GM12891 (cell line): ENCODE data around the gene OR9Q2.
"Not testable (repeated sequence)": the region's sequence is repeated elsewhere in the genome, so short reads cannot be mapped to it uniquely, and the experiment has no call there.

Experiments
- DNase-seq: peaks from one replicate; pipeline ENCODE4 v3.0.0; 2011; ENCODE audit warnings: low spot score; ENCODE audit not compliant: insufficient read length
- FAIRE-seq: peaks from 2 replicates; lab custom pipeline; 2011; peaks lifted over from hg19 to GRCh38; lab: Jason Lieb, UNC
- PAX5 ChIP-seq: IDR thresholded peaks from 2 replicates; pipeline ENCODE4 v1.6.1; 2011; ENCODE audit warnings: low read length, moderate library complexity, mild to moderate bottlenecking; ENCODE audit not compliant: insufficient read depth, severe bottlenecking
- POLR2A ChIP-seq: IDR thresholded peaks from 2 replicates; pipeline ENCODE4 v1.6.1; 2011; ENCODE audit warnings: low read depth, low read length, control low read depth
- POLR2AphosphoS5 ChIP-seq: IDR thresholded peaks from 2 replicates; pipeline ENCODE4 v1.6.1; 2011; ENCODE audit warnings: low read depth, low read length, control low read depth
- POU2F2 ChIP-seq: IDR thresholded peaks from 2 replicates; pipeline ENCODE4 v1.6.1; 2011; ENCODE audit warnings: low read depth, mild to moderate bottlenecking, control low read depth, low read length, moderate library complexity
- SPI1 ChIP-seq: IDR thresholded peaks from 2 replicates; pipeline ENCODE4 v1.6.1; 2011; ENCODE audit warnings: low read depth, low read length, control low read depth
- TAF1 ChIP-seq: IDR thresholded peaks from 2 replicates; pipeline ENCODE4 v1.6.1; 2011; ENCODE audit warnings: low read depth, low read length, control low read depth

The OR9Q2 gene

DNA sequence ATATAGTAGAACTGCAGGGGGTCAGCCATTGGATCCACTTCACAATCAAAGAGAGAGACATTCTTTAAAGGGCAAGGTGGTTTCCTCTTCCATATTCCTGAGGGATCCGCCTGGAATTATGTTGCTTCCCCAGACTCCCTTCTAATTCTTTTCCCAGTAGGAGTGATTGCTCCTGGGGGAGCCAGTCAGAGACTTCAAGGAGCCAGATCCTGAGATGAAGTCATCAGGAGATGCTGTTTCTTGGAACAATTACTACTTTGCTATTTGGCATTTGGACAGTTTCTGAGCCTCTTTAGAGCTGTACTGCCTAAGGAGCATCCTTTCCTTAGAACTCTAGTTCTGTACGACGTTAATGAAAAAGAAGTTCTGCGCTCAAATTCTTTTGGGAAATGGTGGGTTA, 1.9 kb upstream of the OR9Q2 start:
- FAIRE-seq (no peak), DNase-seq (no peak)
- TF ChIP-seq POU2F2 (no peak), TAF1 (no peak), POLR2AphosphoS5 (no peak), POLR2A (no peak), SPI1 (no peak), PAX5 (no peak)

DNA sequence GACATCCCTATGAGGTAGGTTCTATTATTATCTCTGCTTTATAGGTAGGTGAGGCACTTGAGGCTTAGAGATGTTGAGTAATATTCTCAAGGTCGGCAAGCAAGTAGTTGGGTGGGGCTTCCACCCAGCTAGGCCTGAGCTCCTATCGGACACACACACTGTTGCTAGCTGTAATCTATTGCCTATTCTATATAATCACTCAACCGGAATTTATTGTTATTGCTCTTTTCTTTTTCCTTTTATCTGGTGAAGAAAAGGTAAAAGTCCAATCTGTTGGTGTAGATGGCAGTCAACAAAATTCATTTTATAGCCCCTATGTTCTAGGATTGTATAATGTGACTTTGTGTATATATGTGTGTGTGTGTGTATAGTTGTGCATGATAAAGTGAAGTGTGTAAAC, 3.4 kb downstream of the OR9Q2 start:
- TF ChIP-seq POLR2AphosphoS5 (no peak), PAX5 (no peak), SPI1 (no peak), POU2F2 (no peak), TAF1 (no peak), POLR2A (no peak)
- FAIRE-seq (no peak), DNase-seq (no peak)

- FAIRE-seq (no peak), DNase-seq (no peak)
- TF ChIP-seq SPI1 = no peak
- no peak for TF ChIP-seq TAF1
- no peak for TF ChIP-seq POLR2AphosphoS5
- no peak for TF ChIP-seq PAX5
- TF ChIP-seq POU2F2 = no peak
- TF ChIP-seq POLR2A = no peak
Observed at GRCh38 chr11:58193391-58193790, 4.5 kb downstream of the OR9Q2 start.

DNA sequence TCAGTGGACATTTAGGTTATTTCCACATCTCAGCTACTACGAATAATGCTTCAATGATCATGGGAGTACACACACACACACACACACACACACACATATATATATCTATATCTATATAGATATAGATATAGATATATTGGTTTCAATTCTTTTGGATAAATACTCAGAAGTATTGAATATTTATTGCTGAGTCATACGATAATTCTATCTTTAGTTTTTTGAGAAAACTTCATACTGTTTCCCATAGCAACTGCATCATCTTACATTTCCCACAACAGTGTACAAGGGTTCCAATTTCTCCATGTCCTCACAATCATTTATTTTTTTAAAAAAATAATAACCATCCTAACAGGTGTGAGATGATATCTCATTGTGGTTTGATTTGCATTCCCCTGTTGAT, 7.1 kb downstream of the OR9Q2 start:
- no peak for TF ChIP-seq POLR2AphosphoS5
- no peak for TF ChIP-seq POLR2A
- no peak for TF ChIP-seq TAF1
- FAIRE-seq (no peak), DNase-seq (no peak)

DNA sequence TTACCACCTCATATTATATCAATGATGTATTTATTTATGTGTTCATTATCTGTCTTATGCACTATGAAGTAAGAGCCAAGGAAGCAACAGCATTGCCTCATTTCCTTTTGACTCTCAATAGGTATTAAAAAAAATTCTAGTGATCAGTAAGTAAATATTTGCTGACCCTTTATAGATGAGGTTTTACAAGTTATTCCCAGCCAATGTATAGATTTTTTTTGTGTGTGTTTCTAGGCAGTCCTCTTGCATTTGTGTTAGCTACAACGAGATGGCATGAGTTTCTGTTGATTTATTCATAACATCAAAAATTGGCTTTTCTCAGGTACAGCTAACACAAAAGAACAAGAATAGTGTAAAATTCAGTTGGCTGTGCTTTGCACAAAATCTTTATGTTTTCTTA, 10.4 kb downstream of the OR9Q2 start:
- TF ChIP-seq TAF1 (no peak), POU2F2 (no peak), PAX5 (no peak), POLR2A (no peak), SPI1 (no peak), POLR2AphosphoS5 (no peak)
- FAIRE-seq (no peak), DNase-seq (no peak)

GRCh38 chr11:58204042-58204441, 15.2 kb downstream of the OR9Q2 start, which contains the start of gene OR1S2:
OR1S2 (minus strand) TSS chr11:58204142; CDS start chr11:58204142, 0 bp downstream.
- DNase-seq (no peak), FAIRE-seq (no peak)
- no peak for TF ChIP-seq TAF1
- TF ChIP-seq SPI1 = no peak
- TF ChIP-seq PAX5 = no peak
- no peak for TF ChIP-seq POLR2AphosphoS5
- no peak for TF ChIP-seq POLR2A
- no peak for TF ChIP-seq POU2F2

DNA sequence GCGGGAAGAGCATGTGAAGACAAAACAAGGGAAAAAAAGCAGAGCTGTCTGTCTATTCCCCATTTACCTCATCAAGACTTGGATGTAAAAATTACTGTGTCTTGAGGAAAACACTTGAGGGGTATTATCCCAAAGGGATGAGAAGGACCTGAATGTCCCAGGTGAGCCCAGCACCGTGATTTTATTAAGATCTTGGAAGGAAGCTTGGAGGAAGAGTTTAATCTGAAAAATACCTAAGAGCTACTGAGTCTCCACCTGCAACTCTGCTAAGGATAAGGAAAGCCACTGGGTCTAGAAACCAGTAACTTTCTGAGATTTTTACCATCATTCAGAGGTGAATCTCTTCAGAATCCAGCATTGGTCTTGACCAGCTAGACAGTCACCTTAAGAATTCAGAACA, 23.6 kb downstream of the OR9Q2 start, which contains the start of gene OR1S1:
Gene OR1S1, plus strand, starts transcription at position 301 of the 400 bp plus-strand sequence.
- FAIRE-seq, DNase-seq: not testable (repeated sequence)

GRCh38 chr11:58216476-58216875, 27.6 kb downstream of the OR9Q2 start:
- FAIRE-seq (no peak), DNase-seq (no peak)

DNA sequence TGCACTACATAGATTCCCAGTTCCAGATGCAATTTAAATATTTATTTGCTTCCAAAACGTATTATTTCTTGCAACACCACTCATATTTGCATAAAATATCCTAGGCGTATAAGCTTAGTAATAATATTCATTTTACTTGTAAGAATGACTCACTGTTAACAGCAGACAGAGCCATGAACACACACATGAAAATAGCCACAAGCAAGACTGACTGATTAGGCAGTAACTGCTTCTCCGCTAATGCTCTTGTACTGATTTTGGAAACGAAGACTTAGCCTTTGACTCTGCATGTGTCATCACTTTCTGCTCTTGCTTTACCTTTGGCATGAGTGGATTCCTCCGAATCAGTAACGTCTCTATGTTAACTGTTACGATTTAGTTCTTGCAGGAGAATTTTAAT, 33.9 kb downstream of the OR9Q2 start:
- no peak for DNase-seq

More at GRCh38 chr11:58216476-58216875, 27.6 kb downstream of the OR9Q2 start:
- no peak for TF ChIP-seq PAX5
- TF ChIP-seq POLR2AphosphoS5 = no peak

GRCh38 chr11:58227956-58228615, 39.2 kb downstream of the OR9Q2 start:
- TF ChIP-seq PAX5 = no peak
- no peak for TF ChIP-seq SPI1
- DNase-seq (no peak), FAIRE-seq (no peak)

More for the DNA sequence above, 33.9 kb downstream of the OR9Q2 start:
- FAIRE-seq = no peak
- no peak for TF ChIP-seq POLR2AphosphoS5
- TF ChIP-seq PAX5 = no peak
- no peak for TF ChIP-seq SPI1
- TF ChIP-seq POU2F2 = no peak
- TF ChIP-seq TAF1 = no peak
- TF ChIP-seq POLR2A = no peak
